ENCODE data around the gene LRMDA. TPM values are rescaled to one million over a fixed set of nuclear protein-coding genes. Genes with fewer than 3 reads are reported as not detected.

Gene LRMDA
- total RNA-seq, 2 experiments from 2014 or later: not detected

DNA sequence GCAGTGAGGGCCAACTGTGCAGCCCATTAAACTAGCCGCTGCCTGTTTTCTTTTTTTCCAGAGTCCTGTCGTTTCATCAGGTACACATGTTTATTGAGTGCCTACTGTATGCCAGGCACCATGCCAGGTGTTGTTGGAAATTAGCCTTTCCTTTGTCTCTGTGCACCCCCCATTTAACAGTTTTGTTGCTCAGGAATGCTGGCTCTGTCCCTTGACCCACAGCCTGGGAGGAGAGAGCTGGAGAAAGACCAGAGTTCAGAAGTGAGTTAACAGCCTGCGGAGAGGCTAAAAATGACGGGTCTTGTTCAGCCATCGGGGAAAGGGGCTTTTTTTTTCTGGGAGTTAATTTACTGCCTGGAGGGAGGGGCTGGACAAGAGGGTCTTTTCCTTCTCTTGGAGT lies 1.3 kb downstream of the LRMDA start:
- DNase-seq (ENCODE audit: low spot score): no peak
- TF ChIP-seq, protein P1, sequence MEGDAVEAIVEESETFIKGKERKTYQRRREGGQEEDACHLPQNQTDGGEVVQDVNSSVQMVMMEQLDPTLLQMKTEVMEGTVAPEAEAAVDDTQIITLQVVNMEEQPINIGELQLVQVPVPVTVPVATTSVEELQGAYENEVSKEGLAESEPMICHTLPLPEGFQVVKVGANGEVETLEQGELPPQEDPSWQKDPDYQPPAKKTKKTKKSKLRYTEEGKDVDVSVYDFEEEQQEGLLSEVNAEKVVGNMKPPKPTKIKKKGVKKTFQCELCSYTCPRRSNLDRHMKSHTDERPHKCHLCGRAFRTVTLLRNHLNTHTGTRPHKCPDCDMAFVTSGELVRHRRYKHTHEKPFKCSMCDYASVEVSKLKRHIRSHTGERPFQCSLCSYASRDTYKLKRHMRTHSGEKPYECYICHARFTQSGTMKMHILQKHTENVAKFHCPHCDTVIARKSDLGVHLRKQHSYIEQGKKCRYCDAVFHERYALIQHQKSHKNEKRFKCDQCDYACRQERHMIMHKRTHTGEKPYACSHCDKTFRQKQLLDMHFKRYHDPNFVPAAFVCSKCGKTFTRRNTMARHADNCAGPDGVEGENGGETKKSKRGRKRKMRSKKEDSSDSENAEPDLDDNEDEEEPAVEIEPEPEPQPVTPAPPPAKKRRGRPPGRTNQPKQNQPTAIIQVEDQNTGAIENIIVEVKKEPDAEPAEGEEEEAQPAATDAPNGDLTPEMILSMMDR (conservative IDR thresholded peaks at IDR 0.05; ENCODE audit: low read length): no peak
- TF ChIP-seq EZH2phosphoT487 (IDR thresholded peaks at IDR 0.05; ENCODE audit: borderline replicate concordance, low read depth, low read length): no peak
- Histone ChIP-seq H3K4me3 (ENCODE audit: low read depth, low read length, poor library complexity, severe bottlenecking) (no peak overlapping the region), H3K27ac (ENCODE audit: low read depth, low read length, poor library complexity, severe bottlenecking) (no peak overlapping the region), H3K9me2 (ENCODE audit: insufficient read depth, low read length) (no peaks in the 10 kb centered on the region), H4K20me1 (ENCODE audit: insufficient read depth, low read length) (no peaks in the 10 kb centered on the region), H3K9me3 (ENCODE audit: low read length) (no peaks in the 10 kb centered on the region), H3K36me3 (ENCODE audit: insufficient read depth, low read length) (no peaks in the 10 kb centered on the region), H2AFZ (ENCODE audit: low read length) (no peak overlapping the region), H3K4me1 (ENCODE audit: insufficient read depth, low read length, poor library complexity, severe bottlenecking) (no peaks in the 10 kb centered on the region), H3K79me2 (ENCODE audit: insufficient read depth, low read depth, low read length) (no peaks in the 10 kb centered on the region), H3K4me2 (ENCODE audit: low read length) (no peak overlapping the region)
- POLR2A ChIA-PET: no interaction called here
- no TSS peak for BruUV-seq (replicated peaks)
- CTCF ChIA-PET (ENCODE audit: unreplicated experiment): no interaction called here
- intact Hi-C loops (cut with micrococcal nuclease; ENCODE audit: unreplicated experiment): no loop called here

DNA sequence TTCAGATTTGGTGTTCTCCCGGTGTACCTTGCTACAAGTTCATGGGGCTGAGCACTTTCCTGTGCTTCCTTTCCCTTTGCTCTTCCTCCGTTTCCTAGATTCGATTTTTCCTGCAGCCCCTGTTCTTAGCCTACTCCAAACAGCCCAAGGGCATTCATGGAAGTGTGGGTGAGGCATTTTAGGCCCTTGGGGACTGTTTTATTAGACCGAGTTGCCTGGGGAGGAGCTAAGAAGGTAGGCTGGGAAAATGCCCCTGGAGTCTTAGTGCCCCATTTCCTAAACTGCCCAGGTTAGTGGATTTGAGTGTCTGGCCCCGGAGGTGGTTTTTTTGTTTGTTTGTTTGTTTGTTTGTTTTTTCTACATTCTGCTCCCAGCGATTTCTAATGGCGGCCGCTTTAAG lies 1.8 kb downstream of the LRMDA start:
- H3K36me3 ChIP-seq (ENCODE audit: insufficient read depth, low read length): no peaks in the 10 kb centered on the region
- H3K79me2 ChIP-seq (ENCODE audit: insufficient read depth, low read depth, low read length): no peaks in the 10 kb centered on the region
- ChIA-PET CTCF (ENCODE audit: unreplicated experiment) (no interaction called here), POLR2A (no interaction called here)
- H4K20me1 ChIP-seq (ENCODE audit: insufficient read depth, low read length): no peaks in the 10 kb centered on the region
- no peaks in the 10 kb centered on the region for H3K4me1 ChIP-seq (ENCODE audit: insufficient read depth, low read length, poor library complexity, severe bottlenecking)
- TF ChIP-seq, protein P1 (conservative IDR thresholded peaks at IDR 0.05; ENCODE audit: low read length): no peak
- TF ChIP-seq EZH2phosphoT487 (IDR thresholded peaks at IDR 0.05; ENCODE audit: borderline replicate concordance, low read depth, low read length): no peak
- no peaks in the 10 kb centered on the region for H3K9me3 ChIP-seq (ENCODE audit: low read length)
- no peak overlapping the region for H2AFZ ChIP-seq (ENCODE audit: low read length)
- H3K27ac ChIP-seq (ENCODE audit: low read depth, low read length, poor library complexity, severe bottlenecking): no peak overlapping the region
- no peaks in the 10 kb centered on the region for H3K9me2 ChIP-seq (ENCODE audit: insufficient read depth, low read length)
- no TSS peak for BruUV-seq (replicated peaks)
- no peak for DNase-seq (ENCODE audit: low spot score)
- intact Hi-C loops (cut with micrococcal nuclease; ENCODE audit: unreplicated experiment): no loop called here
- no peak overlapping the region for H3K4me2 ChIP-seq (ENCODE audit: low read length)
- H3K4me3 ChIP-seq (ENCODE audit: low read depth, low read length, poor library complexity, severe bottlenecking): no peak overlapping the region

DNA sequence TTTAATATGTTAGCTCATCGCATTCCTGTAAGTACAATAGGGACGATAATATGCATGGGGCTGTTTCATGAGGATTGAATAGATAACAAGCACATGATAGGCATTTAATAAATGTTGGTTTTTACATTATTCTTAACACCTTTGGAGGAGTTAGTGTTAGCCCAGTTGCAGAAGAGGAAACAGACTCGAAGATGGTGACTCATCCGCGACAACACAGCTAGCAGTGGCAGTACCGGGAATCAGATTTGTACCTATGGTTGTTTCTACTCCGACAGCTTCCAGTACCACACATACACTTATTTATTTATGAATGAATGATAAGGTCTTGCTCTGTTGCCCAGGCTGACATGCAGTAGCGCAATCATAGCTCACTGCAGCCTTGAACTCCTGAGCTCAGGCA lies 2.9 kb downstream of the LRMDA start:
- no peaks in the 10 kb centered on the region for H3K36me3 ChIP-seq (ENCODE audit: insufficient read depth, low read length)
- no peaks in the 10 kb centered on the region for H3K9me3 ChIP-seq (ENCODE audit: low read length)
- BruUV-seq (replicated peaks): no TSS peak
- no peak overlapping the region for H3K4me2 ChIP-seq (ENCODE audit: low read length)
- H3K27ac ChIP-seq (ENCODE audit: low read depth, low read length, poor library complexity, severe bottlenecking): no peak overlapping the region
- no peak for DNase-seq (ENCODE audit: low spot score)
- no peaks in the 10 kb centered on the region for H3K79me2 ChIP-seq (ENCODE audit: insufficient read depth, low read depth, low read length)
- no peaks in the 10 kb centered on the region for H4K20me1 ChIP-seq (ENCODE audit: insufficient read depth, low read length)
- TF ChIP-seq, protein P1 (conservative IDR thresholded peaks at IDR 0.05; ENCODE audit: low read length): no peak
- no peak for TF ChIP-seq EZH2phosphoT487 (IDR thresholded peaks at IDR 0.05; ENCODE audit: borderline replicate concordance, low read depth, low read length)
- ChIA-PET POLR2A (interaction anchor here (0.5 to 0.6 kb wide), 2 partner anchors 164 to 539 kb away, joined by 3 read pairs; no protein-coding TSS in a partner anchor), CTCF (ENCODE audit: unreplicated experiment) (no interaction called here)
- H3K9me2 ChIP-seq (ENCODE audit: insufficient read depth, low read length): no peaks in the 10 kb centered on the region
- intact Hi-C loops (cut with micrococcal nuclease; ENCODE audit: unreplicated experiment): no loop called here
- no peak overlapping the region for H3K4me3 ChIP-seq (ENCODE audit: low read depth, low read length, poor library complexity, severe bottlenecking)
- no peaks in the 10 kb centered on the region for H3K4me1 ChIP-seq (ENCODE audit: insufficient read depth, low read length, poor library complexity, severe bottlenecking)
- no peak overlapping the region for H2AFZ ChIP-seq (ENCODE audit: low read length)

Measured in OCI-LY7 (cell line).